ENCODE data around the gene PCDH9.
"Not testable (repeated sequence)": the region's sequence is repeated elsewhere in the genome, so short reads cannot be mapped to it uniquely, and the experiment has no call there.

The PCDH9 gene

DNA sequence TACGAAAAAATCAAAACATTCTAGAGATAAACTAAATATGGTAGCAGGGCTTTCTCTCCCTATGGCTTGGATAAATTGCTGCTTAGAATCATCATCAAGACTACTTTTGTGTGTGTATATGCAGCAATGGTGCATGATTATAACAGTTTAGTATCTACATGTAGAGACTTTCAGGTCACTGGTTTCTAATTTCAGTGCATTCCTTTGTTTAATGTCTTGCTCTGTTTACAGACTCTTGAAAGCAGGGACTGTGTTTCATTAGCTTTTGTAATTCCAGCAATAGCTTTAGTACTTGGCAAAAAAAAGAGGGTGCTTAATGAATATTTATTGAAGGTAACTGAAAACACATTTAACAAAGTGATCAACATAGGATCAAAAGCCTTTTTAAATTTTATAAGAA is 420.7 kb downstream of the PCDH9 start:
- DNase-seq, result no peak

- no peak for DNase-seq
Observed at GRCh38 chr13:66807251-66807650, 422.9 kb downstream of the PCDH9 start.

DNA sequence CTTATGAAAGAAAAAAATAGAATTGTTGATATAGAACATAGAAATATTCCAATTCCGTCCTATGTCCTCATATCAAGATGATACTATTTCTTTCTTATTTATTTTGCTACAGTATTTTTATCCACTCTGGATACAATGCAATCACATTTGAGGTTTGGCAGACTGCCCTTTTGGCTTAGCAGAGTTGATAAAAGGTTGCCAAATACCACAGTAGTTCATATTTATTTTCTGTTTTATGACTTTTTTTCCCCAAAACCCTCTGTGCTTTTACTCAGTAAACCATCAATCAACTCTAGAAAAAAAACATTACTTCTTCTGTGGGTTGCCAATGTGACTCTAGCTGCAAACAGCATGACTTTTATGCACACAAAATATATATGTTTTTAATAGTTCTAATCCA is 424.5 kb downstream of the PCDH9 start:
- DNase-seq, result peak; percentile 49

DNA sequence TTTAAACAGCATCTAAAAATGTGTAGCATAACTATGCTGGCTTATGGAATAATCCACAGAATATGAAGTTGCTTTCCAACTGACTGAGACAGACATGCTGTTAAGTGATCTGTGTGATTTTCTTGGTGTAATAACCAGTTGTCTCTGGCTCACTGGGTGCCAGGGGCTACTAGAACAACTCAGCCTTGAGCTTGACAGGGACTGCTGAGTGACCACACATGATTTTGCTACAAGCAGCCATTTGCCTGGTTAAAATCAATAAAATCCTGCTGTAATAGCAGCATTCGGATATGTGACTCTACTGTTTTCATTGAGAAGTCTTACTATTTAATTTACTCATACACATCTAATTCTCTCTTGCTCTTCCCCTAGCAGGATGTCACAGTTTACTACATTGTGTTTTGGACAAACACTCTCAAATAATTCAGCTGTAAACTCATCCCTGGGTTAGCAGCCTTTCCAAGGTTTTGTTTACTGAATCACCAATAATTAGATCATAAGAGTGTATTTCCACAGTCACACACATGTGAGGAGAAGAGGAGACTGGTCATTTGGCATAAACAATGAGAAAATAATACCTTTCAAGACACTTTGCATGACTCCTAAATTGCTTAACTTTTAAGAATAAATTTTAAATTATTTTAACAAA is 426.2 kb downstream of the PCDH9 start:
- no peak for DNase-seq

GRCh38 chr13:66803013-66803807 is 426.9 kb downstream of the PCDH9 start:
- no peak for DNase-seq

DNA sequence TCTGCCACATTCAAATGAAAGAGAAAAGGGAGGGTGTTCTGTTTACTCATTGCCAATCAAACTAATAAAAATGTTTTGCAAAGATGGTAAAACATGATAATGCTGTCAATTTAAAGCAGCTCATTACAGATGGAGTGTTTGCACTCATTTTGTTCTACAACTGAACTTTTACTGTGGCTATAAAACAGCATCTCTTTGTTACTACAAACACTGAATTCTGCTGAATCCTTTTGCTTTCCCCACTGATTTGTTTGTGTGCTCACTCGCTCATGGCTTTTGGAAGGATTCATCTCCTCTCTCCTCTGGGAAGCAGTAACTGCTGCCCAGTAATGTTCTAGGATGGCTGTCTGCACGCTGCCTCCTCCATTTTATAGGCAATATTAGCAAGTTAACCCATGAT is 434.5 kb downstream of the PCDH9 start:
- no peak for DNase-seq

DNA sequence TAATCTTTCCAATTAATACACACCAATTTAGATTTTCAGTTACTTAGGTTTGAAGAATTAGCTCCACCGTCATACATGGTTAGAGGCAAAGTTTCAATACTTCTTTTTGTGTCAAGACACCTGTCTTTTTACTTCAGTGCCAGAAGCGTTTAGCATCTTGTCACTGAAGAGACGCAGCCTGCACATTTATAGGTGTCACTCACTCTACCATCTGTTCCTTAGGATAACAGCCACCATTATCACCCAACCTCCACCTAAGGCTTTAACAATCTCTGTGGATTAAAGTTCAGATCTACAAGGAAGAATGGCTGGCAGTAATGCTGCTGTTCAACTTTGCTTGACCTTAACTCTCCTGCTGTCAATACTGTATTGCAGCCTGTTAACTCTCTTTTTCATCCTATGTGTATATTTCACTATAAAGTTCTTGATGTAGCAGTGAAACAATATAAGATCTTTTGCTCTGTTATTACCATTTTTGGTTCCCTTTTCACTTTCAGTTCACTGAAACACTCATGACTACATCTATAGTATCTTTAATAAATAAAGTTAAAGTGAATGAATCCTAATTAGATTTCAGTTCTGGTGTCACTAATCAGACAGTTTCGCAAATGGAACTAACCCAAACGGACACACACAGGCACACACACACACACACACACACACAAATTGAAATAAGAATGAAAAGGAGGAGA is 435.6 kb downstream of the PCDH9 start:
- DNase-seq, result no peak

DNA sequence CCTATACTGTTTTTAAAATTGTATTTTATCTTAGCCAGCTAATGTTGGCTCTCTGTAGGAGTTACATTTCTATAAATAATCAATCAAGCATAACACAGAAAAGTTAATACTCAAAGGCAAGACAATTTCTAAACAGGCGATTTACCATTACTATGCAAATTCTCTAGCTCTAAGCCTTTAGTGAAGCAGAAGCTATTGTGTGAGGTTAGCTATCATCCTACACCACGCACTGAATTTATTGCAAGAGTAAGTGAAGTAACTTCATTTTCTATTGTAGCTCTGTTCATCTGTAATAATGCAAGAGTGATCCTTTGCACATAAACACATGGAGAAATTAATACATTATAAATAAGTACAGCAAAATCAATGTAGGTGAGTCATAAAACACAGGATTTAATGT is 439.3 kb downstream of the PCDH9 start:
- no peak for DNase-seq

DNA sequence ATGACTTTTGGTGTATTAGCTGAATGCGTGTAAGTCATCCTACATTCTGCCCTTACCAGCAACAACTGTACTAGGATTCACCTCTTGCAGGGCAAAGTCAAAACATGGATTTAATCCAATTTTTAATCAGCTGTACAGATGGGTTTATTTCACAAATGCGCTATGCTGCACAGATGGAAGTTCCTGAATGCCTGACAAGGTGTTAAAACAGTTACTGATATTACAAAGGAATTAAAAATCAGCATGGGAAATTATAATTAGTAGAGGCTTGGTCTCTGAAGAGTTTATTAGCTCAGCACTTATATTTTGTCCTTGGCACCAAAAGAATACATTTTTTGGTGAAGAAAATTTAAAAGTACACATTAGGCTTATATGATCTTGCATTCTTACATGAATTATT is 448.9 kb downstream of the PCDH9 start:
- no peak for DNase-seq

DNA sequence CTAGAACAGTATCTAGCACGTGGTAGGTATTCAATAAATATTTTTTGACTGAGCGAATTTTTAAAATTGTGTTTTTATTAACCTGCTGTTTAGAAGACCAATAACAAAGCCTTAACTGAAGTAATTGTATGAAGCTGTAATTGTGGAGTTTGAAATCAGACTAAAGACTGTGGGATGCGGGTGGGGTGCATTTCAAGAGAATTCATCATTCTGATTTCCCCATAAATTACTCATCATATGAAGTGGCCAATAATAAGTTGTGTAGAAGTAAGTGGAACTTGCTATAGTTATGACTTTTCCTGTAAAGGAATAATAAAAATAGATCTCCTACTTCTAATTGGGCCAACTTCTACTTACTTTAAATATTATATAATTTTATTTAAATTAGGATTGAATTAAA is 449.3 kb downstream of the PCDH9 start:
- no peak for DNase-seq

DNA sequence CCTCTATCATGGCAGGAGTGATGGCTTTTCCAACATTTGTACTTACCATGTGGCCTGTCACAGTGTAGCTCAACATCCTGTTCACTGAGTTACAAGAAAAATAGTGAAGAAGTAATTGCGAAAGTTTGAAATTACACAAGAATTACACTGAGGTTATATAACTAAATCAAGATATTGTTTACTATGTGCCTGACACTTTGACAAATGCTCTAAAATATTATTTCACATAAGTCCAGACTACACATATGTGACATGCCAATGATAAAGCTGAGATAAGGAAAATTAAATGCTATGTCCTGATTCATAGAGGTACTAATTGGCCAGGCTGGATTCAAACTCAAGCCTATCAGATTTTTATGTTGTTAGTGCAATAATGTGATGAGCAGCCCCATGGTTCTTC is 451.7 kb downstream of the PCDH9 start:
- peak; percentile 23 for DNase-seq

DNA sequence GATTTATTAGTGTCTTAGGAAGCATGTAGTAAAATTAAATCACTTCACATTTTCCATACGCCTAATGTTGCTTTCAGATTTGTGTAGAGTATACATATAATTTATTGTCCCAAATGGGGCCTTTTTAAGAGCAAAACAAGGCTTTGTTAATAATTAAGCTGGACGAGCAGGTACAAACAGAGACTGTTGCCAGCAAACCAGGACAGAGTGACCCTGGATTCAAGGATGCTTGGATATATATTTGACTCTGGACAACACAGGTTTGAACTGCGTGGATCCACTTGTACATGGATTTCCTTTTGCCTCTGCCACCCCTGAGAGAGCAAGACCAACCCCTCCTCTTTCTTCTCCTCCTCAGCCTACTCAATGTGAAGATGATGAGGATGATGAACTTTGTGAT is 454.9 kb downstream of the PCDH9 start:
- no peak for DNase-seq

DNA sequence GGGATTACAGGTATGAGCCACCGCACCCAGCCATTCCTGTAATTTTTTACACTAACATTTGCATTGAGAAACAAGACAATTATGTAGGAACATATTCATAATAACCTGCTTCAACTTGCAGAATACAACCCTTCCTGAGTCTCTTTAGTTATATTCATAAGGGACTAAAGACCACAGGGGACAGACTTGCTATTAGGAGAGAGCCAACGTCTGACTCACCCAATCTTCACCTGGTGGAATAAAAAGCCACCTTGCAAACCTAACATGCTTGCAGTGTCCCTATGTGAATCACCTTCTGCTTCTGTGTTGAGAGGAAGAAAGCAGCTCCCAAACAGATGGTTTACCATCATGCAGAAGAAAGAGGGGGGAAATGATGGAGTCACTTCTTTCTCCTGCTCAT is 456.1 kb downstream of the PCDH9 start:
- no peak for DNase-seq

- no peak for DNase-seq
Observed at GRCh38 chr13:66765559-66765958, 464.6 kb downstream of the PCDH9 start.

- DNase-seq, result not testable (repeated sequence)
Observed at GRCh38 chr13:66760678-66761077, 469.5 kb downstream of the PCDH9 start.

DNA sequence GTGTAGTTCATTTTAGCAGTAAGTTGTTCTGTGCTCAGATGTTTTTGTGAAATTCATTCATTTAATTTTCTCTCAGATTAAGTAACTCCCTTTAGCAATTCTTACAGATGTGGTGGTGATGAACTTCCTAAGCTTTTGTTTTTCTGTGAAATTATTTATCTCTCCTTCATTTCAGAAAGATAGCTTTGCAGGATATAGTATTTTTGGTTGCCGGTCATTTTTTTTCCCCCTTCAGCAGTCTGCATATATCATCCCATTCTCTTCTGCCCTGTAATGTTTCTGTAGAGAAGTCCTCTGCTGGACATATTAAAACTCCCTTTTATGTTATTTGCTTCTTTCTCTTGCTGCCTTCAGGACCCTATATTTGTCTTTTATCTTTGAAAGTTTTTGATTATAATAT is 470.2 kb downstream of the PCDH9 start:
- DNase-seq, result no peak

DNA sequence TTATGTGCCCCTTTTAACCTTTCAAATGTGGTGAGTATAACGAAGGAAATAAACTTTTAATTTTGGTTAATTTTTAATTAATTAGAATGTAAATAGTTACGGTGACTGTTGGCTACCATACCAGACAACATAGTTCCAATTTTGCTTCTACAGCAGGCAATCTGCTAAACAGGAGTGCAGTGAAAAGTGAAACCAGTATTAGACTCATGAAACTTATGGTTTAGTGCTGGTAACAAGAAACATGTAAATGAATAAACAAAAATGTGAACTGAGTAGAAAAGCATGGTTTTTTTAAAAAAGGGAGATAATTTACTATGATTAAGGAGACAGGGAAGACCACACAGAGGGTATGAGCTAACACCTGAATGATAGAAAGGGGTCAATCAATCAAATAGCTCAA is 478.4 kb downstream of the PCDH9 start:
- no peak for DNase-seq

- peak; percentile 1 for DNase-seq
Observed at GRCh38 chr13:66748712-66749111, 481.4 kb downstream of the PCDH9 start.

GRCh38 chr13:66745307-66745706 is 484.8 kb downstream of the PCDH9 start:
- DNase-seq, result no peak

DNA sequence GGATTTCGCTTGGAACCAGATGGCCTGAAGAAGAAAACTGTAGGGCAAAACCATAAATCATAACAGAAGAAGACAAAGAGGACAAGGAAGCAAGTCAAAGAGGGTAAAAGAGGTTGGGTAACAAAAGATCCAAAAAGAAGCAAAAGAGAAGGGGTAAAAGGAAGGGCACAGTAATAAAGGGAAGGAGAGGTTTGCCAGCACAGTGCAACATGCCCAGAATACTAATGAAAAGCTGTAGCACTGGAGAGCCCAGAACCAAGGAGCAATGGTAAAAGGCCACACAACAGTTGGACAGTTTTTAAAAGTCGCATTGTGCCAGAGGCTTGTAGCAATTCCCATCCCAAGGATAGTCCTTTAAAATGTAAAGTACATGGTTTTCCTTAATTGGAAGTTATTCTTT is 506.6 kb downstream of the PCDH9 start:
- no peak for DNase-seq

DNA sequence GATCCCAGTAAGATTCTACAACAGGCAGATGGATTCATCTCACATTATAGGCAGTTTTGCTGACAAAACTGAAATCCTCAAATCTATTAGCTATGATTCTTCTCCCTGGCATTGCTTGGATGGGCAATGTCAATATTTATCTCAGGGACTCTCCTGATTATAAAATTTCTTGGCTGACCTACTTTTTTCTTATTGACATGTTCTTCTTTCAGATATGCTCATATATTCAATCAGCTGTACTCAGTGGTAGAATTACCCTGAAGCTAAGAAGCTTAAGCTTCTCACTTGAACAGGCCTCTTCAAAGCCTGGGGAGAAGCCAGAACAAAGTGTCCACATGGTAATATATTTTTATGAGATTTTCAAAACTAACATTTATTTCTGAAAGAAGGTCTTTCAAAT is 513.6 kb downstream of the PCDH9 start:
- no peak for DNase-seq

DNA sequence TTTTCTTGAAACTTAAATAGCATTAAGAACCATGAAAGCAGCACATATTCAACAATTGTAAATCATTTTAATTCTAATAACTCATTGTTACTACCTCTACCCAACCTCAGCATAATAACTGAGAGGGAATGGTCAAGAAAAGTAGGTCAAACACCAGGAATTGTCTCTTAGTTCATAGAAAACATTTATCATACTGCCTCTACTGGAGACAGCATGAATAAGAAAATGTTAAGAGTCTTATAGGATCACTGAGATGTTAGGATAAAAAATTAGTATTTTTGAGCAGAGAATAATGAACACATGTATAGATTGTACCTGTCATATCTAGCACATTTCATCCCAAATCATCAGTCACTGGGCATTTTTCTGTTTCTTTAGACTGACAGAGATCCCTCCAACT is 515.3 kb downstream of the PCDH9 start:
- peak; percentile 7 for DNase-seq

- DNase-seq, result no peak
Observed at GRCh38 chr13:66704110-66704509, 526.0 kb downstream of the PCDH9 start.

DNA sequence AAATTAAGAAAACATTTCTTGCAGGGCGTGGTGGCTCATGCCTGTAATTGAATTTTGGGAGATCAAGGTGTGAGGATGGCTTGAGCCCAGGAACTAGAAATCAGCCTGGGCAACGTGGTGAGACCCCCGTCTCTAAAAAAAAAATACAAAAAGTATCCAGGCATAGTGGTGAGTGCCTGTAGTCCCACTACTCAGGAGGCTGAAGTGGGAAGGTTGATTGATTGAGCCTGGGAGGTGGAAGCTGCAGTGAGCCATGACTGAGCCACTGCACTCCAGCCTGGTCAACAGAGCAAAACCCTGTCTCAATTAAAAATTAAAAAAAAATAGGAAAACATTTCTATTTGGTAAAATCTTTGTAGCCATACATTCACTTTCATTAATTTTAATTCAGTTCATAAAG is 526.5 kb downstream of the PCDH9 start:
- no peak for DNase-seq
